Uterus (tissue), 2 donors: ENCODE measurements around the gene ABL1.

ENCODE experiments used
- POLR2A ChIP-seq, 2 donors: fragments of 450-650 bp; IDR thresholded peaks; one replicate each; pipeline ENCODE4 v1.6.1; 2016; ENCODE audit warnings: antibody characterized with exemption in 2 of 2, mild to moderate bottlenecking in 1 of 2, moderate library complexity in 1 of 2
- TF ChIP-seq, protein P1 (sequence below), 4 experiments: fragments of 200-600 bp in 2 of 4; fragments of 450-650 bp in 2 of 4; sonication (generic) in 2 of 4; IDR thresholded peaks; one replicate each; pipeline ENCODE4 v1.5.1; 2016 to 2019; ENCODE audit warnings: antibody characterized with exemption in 4 of 4, mild to moderate bottlenecking in 2 of 4, moderate library complexity in 1 of 4

DNA sequence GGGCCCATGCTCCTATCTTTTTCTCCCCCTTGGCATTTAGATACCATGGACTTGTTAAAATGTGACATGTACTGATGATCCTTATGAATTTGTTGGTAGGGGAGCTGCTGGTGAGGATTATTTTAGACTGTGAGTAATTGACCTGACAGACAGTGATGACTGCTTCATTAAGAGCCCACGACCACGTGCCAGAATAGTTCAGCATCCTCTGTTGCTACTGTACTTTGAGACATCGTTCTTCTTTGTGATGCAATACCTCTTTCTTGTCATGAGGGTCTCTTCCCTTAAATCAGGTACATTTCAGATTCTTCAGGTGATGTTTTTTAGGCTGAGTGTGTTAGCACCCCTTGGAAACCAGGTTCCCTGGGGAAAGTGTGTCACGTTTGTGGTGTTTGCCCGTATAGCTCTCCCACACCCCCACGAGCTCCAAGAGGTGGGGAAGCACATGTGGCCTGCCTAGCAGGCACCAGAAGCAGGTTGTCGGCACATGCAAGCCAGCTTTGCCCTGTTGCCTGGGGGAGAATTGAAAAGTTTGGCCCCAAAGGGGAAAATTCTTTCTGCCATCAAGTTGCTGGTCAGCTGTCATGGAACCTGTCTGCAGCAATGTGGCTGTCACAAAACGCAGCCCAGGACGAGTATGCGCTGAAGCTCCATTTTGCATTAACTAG, 36.5 kb downstream of the ABL1 start:
- TF ChIP-seq, protein P1, sequence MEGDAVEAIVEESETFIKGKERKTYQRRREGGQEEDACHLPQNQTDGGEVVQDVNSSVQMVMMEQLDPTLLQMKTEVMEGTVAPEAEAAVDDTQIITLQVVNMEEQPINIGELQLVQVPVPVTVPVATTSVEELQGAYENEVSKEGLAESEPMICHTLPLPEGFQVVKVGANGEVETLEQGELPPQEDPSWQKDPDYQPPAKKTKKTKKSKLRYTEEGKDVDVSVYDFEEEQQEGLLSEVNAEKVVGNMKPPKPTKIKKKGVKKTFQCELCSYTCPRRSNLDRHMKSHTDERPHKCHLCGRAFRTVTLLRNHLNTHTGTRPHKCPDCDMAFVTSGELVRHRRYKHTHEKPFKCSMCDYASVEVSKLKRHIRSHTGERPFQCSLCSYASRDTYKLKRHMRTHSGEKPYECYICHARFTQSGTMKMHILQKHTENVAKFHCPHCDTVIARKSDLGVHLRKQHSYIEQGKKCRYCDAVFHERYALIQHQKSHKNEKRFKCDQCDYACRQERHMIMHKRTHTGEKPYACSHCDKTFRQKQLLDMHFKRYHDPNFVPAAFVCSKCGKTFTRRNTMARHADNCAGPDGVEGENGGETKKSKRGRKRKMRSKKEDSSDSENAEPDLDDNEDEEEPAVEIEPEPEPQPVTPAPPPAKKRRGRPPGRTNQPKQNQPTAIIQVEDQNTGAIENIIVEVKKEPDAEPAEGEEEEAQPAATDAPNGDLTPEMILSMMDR (IDR thresholded peaks at IDR 0.05), result no peak
- no peak for TF ChIP-seq POLR2A (IDR thresholded peaks at IDR 0.05)
